22Rv1 (cell line): ENCODE data around the gene CBFA2T2.

Source experiments
- CTCF ChIP-seq: fragments of 450-650 bp; IDR thresholded peaks from 2 replicates; pipeline ENCODE4 v1.5.1; 2017; ENCODE audit warnings: mild to moderate bottlenecking
- ZFX ChIP-seq: fragments of 450-650 bp; IDR thresholded peaks from 2 replicates; pipeline ENCODE4 v1.6.1; 2017; ENCODE audit warnings: antibody characterized with exemption, borderline replicate concordance

GRCh38 chr20:33676121-33676520 is 186.2 kb downstream of the CBFA2T2 start:
- TF ChIP-seq CTCF (no peak), ZFX (no peak)
